Peyer's patch (tissue), 4 donors: ENCODE measurements around the gene REEP2.

Experiments
- POLR2A ChIP-seq, 2 donors: fragments of 450-650 bp; IDR thresholded peaks; one replicate each; pipeline ENCODE4 v1.5.1; 2017; ENCODE audit warnings: antibody characterized with exemption in 2 of 2, mild to moderate bottlenecking in 2 of 2, moderate library complexity in 2 of 2
- TF ChIP-seq, protein P1 (sequence below), 6 experiments: fragments of 450-650 bp in 4 of 6; fragments of 200-600 bp in 2 of 6; sonication (generic) in 1 of 6; IDR thresholded peaks; one replicate each; pipeline ENCODE4 v1.5.1; 2017 to 2019; ENCODE audit warnings: antibody characterized with exemption in 6 of 6, mild to moderate bottlenecking in 3 of 6, moderate library complexity in 1 of 6

DNA sequence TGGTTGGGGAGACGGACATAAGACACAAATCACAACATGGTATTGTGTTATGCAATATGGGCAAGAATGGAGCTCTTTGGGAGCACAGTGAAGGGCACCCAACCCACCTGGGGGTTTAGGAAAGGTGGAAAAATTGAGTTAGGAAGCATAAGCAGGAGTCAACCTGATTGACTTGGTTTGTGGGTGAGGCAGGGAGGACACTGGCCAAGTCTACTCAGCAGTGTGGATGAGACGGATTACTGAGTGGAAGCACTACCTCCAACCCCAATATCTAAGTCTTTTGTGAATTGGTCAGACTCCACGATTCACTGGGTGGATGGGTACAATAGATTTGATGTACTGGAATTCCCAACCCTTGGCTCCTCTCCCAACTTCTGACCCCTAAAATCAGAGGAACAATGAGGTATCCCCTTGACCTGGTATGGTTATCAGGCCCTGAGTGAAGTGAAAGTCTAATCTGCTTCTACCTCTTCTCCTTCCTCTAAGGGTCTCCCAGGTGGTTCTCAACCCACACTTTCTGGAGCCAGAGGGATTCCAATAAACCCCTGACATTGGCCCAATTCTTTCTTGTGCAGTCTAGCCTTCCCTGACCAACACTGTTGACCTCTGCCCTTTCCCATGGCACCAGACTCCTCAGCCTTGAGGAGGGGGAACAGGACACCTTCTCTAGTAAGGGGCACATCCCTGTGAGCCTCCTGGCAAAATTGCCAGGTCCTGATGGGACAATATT is 31.6 kb downstream of the REEP2 start:
- TF ChIP-seq, protein P1, sequence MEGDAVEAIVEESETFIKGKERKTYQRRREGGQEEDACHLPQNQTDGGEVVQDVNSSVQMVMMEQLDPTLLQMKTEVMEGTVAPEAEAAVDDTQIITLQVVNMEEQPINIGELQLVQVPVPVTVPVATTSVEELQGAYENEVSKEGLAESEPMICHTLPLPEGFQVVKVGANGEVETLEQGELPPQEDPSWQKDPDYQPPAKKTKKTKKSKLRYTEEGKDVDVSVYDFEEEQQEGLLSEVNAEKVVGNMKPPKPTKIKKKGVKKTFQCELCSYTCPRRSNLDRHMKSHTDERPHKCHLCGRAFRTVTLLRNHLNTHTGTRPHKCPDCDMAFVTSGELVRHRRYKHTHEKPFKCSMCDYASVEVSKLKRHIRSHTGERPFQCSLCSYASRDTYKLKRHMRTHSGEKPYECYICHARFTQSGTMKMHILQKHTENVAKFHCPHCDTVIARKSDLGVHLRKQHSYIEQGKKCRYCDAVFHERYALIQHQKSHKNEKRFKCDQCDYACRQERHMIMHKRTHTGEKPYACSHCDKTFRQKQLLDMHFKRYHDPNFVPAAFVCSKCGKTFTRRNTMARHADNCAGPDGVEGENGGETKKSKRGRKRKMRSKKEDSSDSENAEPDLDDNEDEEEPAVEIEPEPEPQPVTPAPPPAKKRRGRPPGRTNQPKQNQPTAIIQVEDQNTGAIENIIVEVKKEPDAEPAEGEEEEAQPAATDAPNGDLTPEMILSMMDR (IDR thresholded peaks at IDR 0.05) = no peak
- TF ChIP-seq POLR2A (IDR thresholded peaks at IDR 0.05) = no peak
